Measurements from ENCODE around the gene WDR54.

Gene WDR54

GRCh38 chr2:74413001-74413698 is 8.4 kb upstream of the WDR54 start:
- no peak overlapping the region for H3K9ac ChIP-seq (ENCODE audit: low read depth, low read length)
- H3K9me3 ChIP-seq (ENCODE audit: insufficient read depth, low read length, severe bottlenecking) = no peaks in the 10 kb centered on the region
- no peaks in the 10 kb centered on the region for H3K36me3 ChIP-seq (ENCODE audit: insufficient read depth, low read length)
- TF ChIP-seq CTCF (IDR thresholded peaks at IDR 0.05; ENCODE audit: borderline replicate concordance, extremely low read depth, low read length, poor library complexity, severe bottlenecking) (no peak), EZH2 (IDR thresholded peaks at IDR 0.05; ENCODE audit: borderline replicate concordance, low read depth, low read length, severe bottlenecking) (no peak)
- H3K27me3 ChIP-seq (ENCODE audit: insufficient read depth, low read length, poor library complexity) = no peaks in the 10 kb centered on the region
- DNase-seq (no peak), ATAC-seq (ENCODE audit: insufficient read depth, low read depth) (no peak)
- H3K79me2 ChIP-seq (ENCODE audit: insufficient read depth, low read length) = no peaks in the 10 kb centered on the region
- no peak overlapping the region for H3K27ac ChIP-seq (ENCODE audit: low read length)
- no peak overlapping the region for H3K4me2 ChIP-seq (ENCODE audit: insufficient read depth, low read length)
- H4K20me1 ChIP-seq (ENCODE audit: insufficient read depth, low read length) = no peaks in the 10 kb centered on the region
- no peak overlapping the region for H3K4me3 ChIP-seq (ENCODE audit: low read depth in 1 of 2, low read length in 2 of 2)
- no peaks in the 10 kb centered on the region for H3K4me1 ChIP-seq (ENCODE audit: insufficient read depth, low read length)
- 0 out of 2 replicates have a peak overlapping the region, but pooled peaks have one; percentile 5 for H2AFZ ChIP-seq (ENCODE audit: low read depth, low read length)

- TF ChIP-seq CTCF (IDR thresholded peaks at IDR 0.05; ENCODE audit: borderline replicate concordance, extremely low read depth, low read length, poor library complexity, severe bottlenecking) (no peak), EZH2 (IDR thresholded peaks at IDR 0.05; ENCODE audit: borderline replicate concordance, low read depth, low read length, severe bottlenecking) (no peak)
- Histone ChIP-seq H3K4me2 (ENCODE audit: insufficient read depth, low read length) (no peak overlapping the region), H3K79me2 (ENCODE audit: insufficient read depth, low read length) (no peaks in the 10 kb centered on the region), H3K4me3 (ENCODE audit: low read depth in 1 of 2, low read length in 2 of 2) (no peak overlapping the region), H4K20me1 (ENCODE audit: insufficient read depth, low read length) (no peaks in the 10 kb centered on the region), H3K27me3 (ENCODE audit: insufficient read depth, low read length, poor library complexity) (no peaks in the 10 kb centered on the region), H3K9ac (ENCODE audit: low read depth, low read length) (no peak overlapping the region), H3K4me1 (ENCODE audit: insufficient read depth, low read length) (no peaks in the 10 kb centered on the region), H3K36me3 (ENCODE audit: insufficient read depth, low read length) (no peaks in the 10 kb centered on the region), H3K27ac (ENCODE audit: low read length) (no peak overlapping the region), H2AFZ (ENCODE audit: low read depth, low read length) (no peak overlapping the region), H3K9me3 (ENCODE audit: insufficient read depth, low read length, severe bottlenecking) (no peaks in the 10 kb centered on the region)
- ATAC-seq (ENCODE audit: insufficient read depth, low read depth) (no peak), DNase-seq (no peak)
These were observed 7.1 kb upstream of the WDR54 start for GRCh38 chr2:74414441-74414840.

GRCh38 chr2:74414881-74415761 is 6.4 kb upstream of the WDR54 start:
- H3K9ac ChIP-seq (ENCODE audit: low read depth, low read length) = no peak overlapping the region
- TF ChIP-seq CTCF (IDR thresholded peaks at IDR 0.05; ENCODE audit: borderline replicate concordance, extremely low read depth, low read length, poor library complexity, severe bottlenecking) = no peak
- TF ChIP-seq EZH2 (IDR thresholded peaks at IDR 0.05; ENCODE audit: borderline replicate concordance, low read depth, low read length, severe bottlenecking) = no peak
- H3K27me3 ChIP-seq (ENCODE audit: insufficient read depth, low read length, poor library complexity) = no peaks in the 10 kb centered on the region
- no peak overlapping the region for H3K4me2 ChIP-seq (ENCODE audit: insufficient read depth, low read length)
- no peak overlapping the region for H2AFZ ChIP-seq (ENCODE audit: low read depth, low read length)
- ATAC-seq (ENCODE audit: insufficient read depth, low read depth) = no peak
- H3K4me1 ChIP-seq (ENCODE audit: insufficient read depth, low read length) = no peaks in the 10 kb centered on the region
- no peaks in the 10 kb centered on the region for H4K20me1 ChIP-seq (ENCODE audit: insufficient read depth, low read length)
- H3K9me3 ChIP-seq (ENCODE audit: insufficient read depth, low read length, severe bottlenecking) = no peaks in the 10 kb centered on the region
- H3K27ac ChIP-seq (ENCODE audit: low read length) = no peak overlapping the region
- H3K4me3 ChIP-seq (ENCODE audit: low read depth in 1 of 2, low read length in 2 of 2) = no peak overlapping the region
- H3K79me2 ChIP-seq (ENCODE audit: insufficient read depth, low read length) = no peaks in the 10 kb centered on the region
- no peak for DNase-seq
- H3K36me3 ChIP-seq (ENCODE audit: insufficient read depth, low read length) = no peaks in the 10 kb centered on the region

Data from DND-41 (cell line).